Islet precursor cell (in vitro differentiated cells): ENCODE measurements around the gene DUSP11.
A peak's percentile ranks its signal among the peaks of the same experiment; 100 is the strongest.
"Not testable (repeated sequence)": the region's sequence is repeated elsewhere in the genome, so short reads cannot be mapped to it uniquely, and the experiment has no call there.

Experiments
- DNase-seq: peaks from one replicate; pipeline ENCODE4 v3.0.0-alpha.2; 2018

The DUSP11 gene

GRCh38 chr2:73770725-73771124 lies 9.2 kb downstream of the DUSP11 start:
- no peak for DNase-seq

- DNase-seq: no peak
Observed at GRCh38 chr2:73766994-73767393, 12.9 kb downstream of the DUSP11 start.

GRCh38 chr2:73766349-73766748 lies 13.6 kb downstream of the DUSP11 start:
- DNase-seq: no peak

DNA sequence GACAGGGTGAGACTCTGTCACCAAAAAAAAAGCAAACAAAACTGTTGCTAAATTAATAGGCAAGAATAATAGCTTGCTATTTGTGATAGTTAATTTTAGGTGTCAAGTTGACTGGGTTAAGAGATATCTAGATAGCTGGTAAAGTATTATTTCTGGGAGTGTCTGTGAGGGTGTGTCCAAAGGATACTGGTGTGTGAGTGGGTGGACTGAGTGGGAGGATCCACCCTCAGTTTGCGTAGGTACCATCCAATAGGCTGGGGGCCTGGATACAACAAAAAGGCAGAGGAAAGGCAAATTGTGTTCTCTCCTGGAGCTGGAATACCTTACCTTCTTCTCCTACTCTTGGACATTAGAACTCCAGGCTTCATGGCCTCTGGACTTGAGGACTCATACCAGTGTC lies 15.0 kb downstream of the DUSP11 start:
- DNase-seq: no peak

GRCh38 chr2:73762571-73762970 lies 17.3 kb downstream of the DUSP11 start:
- no peak for DNase-seq

- no peak for DNase-seq
Observed at GRCh38 chr2:73759904-73760303, 20.0 kb downstream of the DUSP11 start.

- no peak for DNase-seq
Observed at GRCh38 chr2:73759285-73759764, 20.6 kb downstream of the DUSP11 start.

- DNase-seq: not testable (repeated sequence)
Observed at GRCh38 chr2:73754332-73754731, 25.6 kb downstream of the DUSP11 start.

DNA sequence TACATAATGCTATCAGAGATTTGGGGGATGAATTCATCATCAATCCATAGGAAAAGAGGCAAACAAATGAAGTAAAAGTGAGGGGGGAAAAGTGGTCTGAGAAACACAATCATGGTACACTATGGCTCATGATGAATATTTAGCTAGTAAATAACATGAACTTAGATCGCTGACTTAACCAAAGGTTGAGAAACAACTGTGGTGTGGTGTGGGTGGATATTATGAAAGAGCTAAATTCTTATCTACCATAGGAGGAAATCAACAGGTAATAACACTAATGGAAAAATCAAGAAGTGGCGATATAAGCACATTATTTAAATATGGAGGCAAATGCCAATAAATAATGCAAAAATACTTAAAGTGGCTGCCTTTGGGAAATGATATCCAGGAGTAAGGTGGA lies 30.6 kb downstream of the DUSP11 start:
- DNase-seq: no peak

- no peak for DNase-seq
Observed at GRCh38 chr2:73746877-73747208, 33.1 kb downstream of the DUSP11 start.

DNA sequence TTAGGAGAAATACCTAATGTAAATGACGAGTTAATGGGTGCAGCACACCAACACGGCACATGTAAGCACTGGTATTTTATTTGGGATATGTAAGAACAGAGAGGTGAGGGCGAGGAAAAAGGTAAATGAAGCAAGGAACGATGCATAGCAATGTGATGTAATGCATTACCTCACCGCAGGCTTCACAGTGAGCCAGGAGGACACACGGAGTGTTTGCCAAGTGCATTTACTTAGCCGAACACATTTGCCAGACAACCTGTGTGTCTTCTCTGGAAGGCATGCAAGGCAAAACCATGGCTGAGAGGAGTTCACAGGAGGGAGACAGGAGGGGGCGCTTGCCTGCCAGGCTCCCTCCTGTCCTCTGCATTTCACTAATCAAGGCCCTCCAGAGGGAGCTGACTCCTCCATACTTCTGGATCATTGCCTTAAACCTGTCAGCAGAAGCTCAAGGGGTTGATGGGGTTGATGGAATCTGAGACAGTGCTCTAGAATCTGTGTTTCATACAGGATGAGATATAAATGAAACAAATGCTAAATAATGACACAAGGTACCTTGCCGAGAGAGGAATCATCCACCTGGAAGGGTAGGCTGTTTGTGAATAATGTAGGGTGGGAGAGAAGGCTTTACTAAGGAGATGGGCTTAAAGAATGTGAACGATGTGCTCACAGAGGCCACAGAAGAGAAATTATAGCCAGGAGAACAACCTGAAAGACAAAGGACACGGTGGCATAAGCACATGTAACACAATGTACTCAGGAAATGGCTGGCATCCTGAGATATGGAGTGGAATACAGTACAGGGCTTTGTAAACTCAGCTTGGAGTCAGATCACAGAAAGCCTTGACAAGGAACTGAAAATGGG lies 33.7 kb downstream of the DUSP11 start:
- DNase-seq: no peak

- no peak for DNase-seq
Observed at GRCh38 chr2:73740767-73741166, 39.1 kb downstream of the DUSP11 start.

- no peak for DNase-seq
Observed at GRCh38 chr2:73739101-73739500, 40.8 kb downstream of the DUSP11 start.

DNA sequence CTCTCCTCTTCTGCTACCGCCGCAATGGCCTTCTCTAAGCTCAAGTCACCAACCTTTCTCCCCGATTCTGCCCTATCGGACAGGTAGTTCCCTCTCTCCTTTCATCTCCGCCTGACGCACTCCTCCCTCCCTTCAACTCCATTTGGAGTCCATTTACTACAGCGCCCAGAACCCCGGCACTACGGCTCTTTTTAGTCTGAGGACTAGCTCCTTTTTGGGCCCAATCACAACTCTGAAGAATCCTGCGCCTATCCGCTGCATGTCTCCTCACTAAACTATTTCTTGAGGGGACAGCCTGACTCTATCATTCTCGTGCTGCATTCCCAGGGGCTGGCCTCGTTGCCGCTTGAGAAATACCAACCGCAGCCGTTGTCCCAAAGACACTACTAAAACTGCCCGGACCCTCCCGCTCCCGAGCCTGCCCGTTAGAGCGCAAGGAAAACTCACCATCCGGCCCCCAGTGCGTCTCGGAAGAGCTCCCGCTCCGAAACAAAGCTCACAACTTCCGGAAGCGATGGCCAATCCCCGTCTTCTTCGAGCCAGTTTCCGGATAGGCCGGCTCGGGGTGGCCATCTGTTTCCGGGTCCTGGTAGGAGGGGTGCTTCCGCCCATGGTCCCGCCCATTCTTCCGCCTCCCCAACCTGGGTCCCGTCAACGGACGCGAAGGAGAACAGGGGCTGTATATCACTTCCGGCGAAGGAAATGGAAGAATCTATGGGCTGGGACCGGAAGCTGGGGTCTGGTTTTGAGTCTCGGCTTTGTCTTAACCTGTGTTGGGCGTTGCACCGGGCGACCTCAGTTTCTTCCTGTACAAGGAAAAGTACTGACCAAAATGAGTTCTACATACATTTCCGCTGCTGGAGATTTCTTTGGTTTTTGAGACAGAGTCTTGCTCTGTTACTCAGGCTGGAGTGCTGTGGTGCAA lies 42.8 kb downstream of the DUSP11 start, which contains the start of gene TPRKB:
TPRKB (minus strand) TSS at position 491 of the 925 bp plus-strand sequence. CDS start 2,776 bp downstream, outside the sequence.
- DNase-seq: peak; percentile 97

- DNase-seq: no peak
Observed at GRCh38 chr2:73736378-73736777, 43.5 kb downstream of the DUSP11 start.

DNA sequence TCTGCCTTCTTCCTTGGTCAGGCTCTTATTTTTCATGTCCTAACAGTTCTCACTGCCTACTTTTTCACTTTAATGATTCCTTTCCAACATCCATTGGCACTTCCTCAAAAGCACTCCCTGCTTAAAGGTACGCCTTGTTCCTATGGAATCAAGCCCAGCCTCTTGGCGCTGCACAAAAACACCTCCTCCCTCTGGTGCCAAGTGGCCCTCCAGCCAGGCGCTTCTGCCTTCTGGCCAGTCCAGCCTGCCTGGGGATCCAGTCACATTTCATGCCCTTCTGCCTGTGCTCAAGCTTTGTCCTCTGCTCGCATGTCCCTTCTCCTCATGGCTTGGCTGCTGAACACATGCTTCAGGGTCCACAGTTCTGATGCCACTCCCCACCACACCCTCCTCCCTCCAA lies 49.1 kb downstream of the DUSP11 start:
- no peak for DNase-seq

DNA sequence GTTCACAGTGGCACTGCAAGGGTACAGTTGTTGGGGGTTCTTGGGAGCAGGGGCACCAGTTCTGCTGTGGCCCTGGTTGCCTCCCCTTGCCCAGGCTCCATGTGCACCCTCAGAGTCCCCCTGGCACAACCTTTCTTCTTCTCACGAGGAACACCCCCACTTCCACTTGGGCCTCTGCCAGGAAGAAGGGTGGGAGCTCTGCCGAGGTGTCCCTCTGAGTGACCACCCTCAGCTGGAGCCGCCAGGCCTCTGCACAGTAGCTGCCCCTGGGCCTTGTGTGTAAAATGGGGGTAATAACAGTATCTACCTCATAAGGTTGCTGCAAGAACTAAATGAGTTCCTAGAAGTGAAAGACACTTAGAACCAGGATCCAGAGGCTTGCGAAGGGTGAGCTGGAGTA lies 51.2 kb downstream of the DUSP11 start:
- DNase-seq: no peak

DNA sequence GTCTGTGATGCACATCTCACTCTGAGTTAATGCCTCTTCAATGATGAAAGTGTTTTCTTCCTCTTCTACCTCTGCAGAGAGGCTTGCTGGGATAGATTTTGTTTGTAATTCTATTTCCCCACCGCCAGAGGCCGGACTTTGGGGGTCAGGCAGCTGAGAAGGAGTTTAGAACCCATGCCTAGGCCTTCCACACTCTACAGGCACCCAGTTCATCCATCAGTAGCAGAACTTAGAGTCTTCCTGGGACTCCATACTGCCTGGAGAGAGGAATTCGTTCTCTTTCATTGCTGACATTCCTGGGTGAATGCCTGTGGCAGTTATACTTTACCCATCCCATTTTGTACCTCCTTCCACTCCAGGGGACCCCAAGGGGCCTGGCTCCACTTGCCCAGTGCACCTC lies 51.9 kb downstream of the DUSP11 start:
- no peak for DNase-seq

DNA sequence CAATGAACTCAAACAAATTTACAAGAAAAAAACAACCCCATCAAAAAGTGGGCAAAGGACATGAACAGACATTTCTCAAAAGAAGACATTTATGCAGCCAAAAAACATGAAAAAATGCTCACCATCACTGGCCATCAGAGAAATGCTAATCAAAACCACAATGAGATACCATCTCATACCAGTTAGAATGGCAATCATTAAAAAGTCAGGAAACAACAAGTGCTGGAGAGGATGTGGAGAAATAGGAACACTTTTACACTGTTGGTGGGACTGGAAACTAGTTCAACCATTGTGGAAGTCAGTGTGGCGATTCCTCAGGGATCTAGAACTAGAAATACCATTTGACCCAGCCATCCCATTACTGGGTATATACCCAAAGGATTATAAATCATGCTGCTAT lies 53.2 kb downstream of the DUSP11 start:
- DNase-seq: not testable (repeated sequence)

- DNase-seq: no peak
Observed at GRCh38 chr2:73718851-73719621, 60.9 kb downstream of the DUSP11 start.

DNA sequence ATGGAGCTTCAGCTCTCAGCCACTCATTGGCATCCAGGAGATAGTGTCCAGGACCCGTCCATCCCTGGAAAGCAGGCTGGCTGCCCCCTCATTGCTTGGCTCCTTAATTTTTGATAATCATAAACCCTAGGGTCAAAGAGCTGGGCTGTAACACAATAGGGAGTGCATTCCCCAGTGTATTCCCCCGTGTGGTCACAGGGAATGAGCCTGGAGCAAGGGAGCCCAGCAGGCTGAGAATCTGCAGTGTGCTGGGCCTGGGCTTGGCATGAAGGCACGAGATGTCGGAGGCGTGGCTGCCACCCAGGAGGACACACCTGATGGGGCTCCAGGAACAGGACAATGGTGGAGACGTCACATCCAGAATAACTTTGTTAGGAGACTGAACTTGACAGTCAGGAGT lies 61.5 kb downstream of the DUSP11 start:
- DNase-seq: no peak

DNA sequence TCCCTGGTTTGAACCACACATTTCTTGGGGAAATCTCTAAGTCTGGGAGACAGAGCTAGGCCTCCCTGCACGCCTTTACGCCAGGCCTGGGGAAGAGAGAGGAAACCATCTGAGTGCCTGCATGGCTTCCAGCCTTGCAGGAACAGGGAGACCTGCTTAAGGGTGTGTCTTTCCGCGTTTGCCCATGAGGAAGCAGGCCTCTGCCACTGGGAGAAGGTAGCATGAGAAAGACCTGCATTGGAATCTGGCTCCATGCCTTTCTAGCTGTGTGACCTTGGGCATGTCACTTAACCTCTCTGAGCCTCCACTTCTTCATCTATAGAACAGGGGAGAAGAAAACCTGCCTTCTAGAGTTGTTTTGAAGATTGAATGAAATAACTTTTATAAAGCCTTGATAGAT lies 62.2 kb downstream of the DUSP11 start:
- not testable (repeated sequence) for DNase-seq

- DNase-seq: no peak
Observed at GRCh38 chr2:73717251-73717606, 62.7 kb downstream of the DUSP11 start.
